ENCODE results near the gene RALGPS1.

Gene RALGPS1

DNA sequence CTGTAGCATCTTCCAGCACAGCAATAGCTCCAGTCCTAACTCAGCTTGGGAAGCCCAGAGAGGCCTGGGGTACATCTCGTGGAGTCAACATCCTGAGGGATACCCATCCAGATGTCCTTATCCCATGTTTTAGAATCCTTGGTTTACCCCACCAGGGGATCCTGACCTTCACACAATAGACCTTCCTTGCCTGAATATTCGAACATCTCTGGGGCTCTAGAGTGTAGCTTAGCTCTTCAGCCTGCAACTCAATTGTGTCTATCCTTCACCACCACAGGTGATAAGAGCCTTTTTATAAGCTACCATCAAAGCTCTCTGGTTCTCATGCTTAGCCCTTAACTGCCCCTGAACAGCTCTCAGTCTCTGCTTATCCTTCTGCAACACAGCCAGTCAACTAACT, 7.5 kb upstream of the RALGPS1 start:
- DNase-seq: no peak

DNA sequence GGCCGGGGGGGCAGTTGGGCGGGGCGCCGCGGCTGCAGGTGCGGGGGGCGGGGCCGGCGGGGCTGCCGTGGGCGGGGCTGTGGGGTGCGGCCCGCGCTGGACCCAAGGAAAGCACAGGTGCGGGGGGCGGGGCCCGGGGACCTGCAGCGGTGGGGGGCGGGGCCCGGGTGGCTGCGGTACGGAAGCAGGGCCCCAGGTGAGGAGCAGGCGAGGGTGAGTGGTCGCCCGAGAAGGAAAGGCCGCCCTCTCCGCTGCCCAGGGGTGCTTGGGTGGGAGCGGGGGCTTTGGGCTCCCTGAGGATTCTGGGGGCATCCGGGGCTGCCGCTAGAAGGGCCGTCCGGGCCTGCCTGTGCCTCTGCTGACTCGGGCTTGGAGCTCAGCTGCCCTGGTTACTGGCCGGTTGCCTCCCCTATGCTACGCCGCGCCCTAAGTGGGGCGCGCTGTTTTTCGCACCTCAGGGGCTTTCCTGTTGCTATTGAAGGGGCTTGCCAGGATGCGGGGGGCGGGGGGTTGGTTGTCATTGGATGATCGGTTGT, 767 bp downstream of the RALGPS1 start:
- DNase-seq: no peak

DNA sequence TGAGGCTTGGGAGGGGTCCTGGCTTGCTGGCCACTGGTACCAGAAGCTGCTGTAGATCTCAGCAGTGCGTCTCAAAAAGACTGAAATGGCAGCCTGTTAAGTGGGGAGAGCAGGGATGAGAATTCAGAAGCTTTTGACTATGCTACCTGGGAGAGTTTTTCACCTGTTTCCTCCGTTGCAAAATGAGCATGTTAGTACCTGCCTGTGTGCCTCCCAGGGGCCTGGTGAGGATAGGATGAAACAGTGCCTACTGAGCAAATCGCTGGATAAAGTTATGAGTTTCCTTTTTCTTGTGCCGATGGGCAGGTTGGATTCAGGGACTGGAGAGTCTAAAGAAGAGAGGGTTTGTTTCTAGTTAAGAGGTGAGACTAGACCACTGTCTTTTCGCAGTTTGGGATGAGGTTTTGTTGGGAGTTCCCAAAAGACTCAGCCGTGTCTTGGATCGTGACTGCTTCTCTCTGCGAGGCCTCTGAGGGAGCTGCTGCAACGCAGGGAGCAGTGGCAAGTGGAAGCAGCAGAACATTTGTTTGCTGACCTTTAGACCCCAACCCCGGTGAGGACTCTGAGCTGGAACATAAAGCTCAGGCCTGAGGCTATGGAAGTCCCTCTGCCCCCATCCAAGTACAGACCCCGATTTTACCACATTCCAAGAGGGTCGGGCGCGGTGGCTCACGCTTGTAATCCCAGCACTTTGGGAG, 1.4 kb downstream of the RALGPS1 start:
- no peak for DNase-seq

- DNase-seq: no peak
Observed at GRCh38 chr9:126916909-126917308, 2.3 kb downstream of the RALGPS1 start.

DNA sequence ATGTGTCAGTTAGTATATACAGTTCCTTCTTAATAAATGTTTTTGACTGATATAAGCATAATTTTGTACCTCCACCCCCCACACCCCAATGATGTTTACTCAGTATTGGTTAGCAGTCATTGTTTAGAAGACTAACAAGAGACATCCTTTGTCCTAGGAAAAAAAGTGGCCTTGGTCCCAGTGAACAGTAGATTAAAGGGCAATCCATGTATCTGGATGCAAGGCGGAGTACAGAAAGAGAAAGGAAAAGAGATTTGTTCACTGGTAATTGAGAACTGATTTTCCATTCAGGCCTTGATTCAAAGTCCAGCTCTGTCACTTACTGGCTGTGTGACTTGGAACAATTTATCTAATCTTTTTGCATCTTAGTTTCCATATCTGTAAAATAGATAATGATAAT, 4.6 kb downstream of the RALGPS1 start:
- DNase-seq: no peak

DNA sequence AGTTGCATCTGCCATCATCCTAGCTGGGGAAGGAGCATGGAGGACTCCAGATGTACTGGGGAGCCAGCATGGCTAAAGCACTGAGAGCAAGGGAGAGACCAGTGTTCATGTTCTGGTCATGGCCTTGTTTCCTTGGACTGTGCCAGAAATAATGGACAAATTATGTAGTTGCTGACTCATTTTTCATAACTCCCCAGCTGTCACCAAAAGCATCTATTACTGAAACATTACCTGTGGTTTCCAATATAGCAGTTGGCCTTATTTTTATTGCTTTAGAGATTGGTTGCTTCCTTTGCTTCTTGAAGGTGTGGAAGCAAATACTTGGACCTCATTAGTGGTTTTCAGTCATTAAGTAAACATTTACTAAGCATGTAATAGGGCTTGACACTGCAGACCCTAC, 11.3 kb downstream of the RALGPS1 start:
- DNase-seq: no peak

- no peak for DNase-seq
Observed at GRCh38 chr9:126926364-126926763, 11.8 kb downstream of the RALGPS1 start.

DNA sequence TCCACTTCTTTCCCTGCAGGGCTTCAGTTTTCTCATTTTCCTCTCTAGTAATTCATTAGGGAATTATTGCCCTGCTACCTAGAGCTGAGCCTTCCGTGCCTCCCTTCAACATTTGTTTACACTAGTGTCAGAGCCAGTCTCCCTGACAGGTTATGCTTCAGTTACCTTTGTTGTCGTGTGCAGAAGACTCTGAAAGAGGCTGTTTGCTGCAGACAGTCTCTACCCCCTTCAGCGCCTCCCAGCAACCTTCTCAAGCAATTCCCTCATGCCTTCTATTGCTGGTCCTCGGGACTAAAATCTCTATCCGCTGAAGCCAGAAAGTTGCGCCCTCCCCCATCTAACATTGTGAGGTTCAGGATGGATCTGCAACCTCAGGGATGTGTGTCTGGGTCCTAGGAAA, 12.8 kb downstream of the RALGPS1 start:
- DNase-seq: no peak

- no peak for DNase-seq
Observed at GRCh38 chr9:126932871-126933321, 18.3 kb downstream of the RALGPS1 start.

GRCh38 chr9:126933334-126933980, 18.9 kb downstream of the RALGPS1 start:
- no peak for DNase-seq

- no peak for DNase-seq
Observed at GRCh38 chr9:126934441-126934840, 19.9 kb downstream of the RALGPS1 start.

GRCh38 chr9:126935630-126936029, 21.0 kb downstream of the RALGPS1 start:
- DNase-seq: no peak

DNA sequence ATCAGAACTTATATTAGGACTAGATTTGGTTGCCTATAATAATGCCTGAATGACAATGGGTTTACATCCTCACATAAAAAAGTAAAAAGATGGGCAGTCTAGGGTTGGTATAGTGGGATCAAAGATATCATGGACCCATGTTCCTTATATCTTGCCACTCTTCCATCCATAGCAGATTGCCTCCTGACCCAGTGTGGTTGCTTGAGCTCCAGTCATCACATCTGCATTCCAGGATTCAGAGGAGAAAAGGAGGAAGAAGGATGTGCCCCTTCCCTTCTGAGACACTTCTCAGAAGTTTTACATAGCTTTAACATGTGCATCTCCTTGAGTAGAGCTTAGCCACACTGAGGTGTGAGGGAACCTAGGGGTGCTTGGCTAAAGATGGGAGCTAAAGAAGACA, 22.9 kb downstream of the RALGPS1 start:
- no peak for DNase-seq

DNA sequence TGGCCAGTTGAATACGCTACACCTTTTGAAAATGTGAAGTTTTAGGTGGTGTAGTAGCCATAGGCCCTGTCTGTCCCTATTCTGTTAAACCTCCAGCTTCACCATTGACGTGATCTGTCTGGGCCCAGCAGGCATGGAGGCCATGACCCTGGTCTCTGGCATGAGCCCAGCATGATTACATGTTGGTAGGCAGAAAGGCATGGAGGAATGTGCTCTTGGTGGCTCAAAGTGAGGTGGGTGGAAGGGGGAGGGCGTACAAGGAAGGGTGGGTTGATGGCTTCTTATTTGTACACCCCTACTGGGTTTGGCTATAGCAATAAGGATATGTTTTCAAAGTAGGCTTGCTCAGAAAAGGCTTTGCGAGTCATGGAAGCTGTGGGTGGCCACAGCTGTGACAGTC, 23.7 kb downstream of the RALGPS1 start:
- no peak for DNase-seq

- DNase-seq: no peak
Observed at GRCh38 chr9:126939821-126940221, 25.2 kb downstream of the RALGPS1 start.

DNA sequence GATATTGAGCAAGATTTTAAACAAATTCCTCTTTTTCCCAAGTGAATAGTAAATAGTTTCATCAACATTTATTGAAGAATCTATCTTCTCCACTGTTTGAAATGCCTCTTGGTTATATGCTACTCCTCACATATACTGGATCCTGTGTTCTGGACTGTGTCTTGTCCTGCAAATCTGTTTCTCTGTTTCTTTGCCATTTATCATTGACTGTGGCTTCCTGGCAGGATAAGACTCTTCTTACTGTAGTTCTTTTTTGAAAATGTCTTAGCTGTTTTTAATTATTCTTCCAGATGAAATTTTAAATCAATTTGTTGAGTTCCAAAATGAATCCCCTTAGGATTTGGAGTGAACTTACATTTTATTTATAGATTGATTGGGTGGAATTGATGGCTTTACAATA, 27.8 kb downstream of the RALGPS1 start:
- no peak for DNase-seq

DNA sequence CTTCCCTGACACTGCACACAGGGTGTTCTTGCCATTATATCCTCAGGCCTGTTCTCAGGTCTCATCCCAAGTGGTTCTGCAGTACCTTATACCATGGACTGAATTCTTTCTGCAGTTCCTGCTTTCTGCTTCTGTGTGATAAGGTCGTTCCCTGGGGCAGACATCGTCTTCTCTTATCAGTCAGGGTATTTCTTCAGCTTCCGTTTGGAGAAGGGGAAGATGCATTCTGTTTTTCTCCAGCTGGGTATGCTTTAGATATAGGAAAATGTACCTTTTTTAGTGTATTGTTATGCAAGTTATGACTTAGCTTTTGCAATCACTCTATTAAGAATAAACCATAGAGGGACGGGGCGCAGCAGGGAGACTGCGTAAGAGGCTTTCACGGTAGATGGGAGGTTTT, 31.1 kb downstream of the RALGPS1 start:
- DNase-seq: no peak

- no peak for DNase-seq
Observed at GRCh38 chr9:126947529-126947928, 32.9 kb downstream of the RALGPS1 start.

DNA sequence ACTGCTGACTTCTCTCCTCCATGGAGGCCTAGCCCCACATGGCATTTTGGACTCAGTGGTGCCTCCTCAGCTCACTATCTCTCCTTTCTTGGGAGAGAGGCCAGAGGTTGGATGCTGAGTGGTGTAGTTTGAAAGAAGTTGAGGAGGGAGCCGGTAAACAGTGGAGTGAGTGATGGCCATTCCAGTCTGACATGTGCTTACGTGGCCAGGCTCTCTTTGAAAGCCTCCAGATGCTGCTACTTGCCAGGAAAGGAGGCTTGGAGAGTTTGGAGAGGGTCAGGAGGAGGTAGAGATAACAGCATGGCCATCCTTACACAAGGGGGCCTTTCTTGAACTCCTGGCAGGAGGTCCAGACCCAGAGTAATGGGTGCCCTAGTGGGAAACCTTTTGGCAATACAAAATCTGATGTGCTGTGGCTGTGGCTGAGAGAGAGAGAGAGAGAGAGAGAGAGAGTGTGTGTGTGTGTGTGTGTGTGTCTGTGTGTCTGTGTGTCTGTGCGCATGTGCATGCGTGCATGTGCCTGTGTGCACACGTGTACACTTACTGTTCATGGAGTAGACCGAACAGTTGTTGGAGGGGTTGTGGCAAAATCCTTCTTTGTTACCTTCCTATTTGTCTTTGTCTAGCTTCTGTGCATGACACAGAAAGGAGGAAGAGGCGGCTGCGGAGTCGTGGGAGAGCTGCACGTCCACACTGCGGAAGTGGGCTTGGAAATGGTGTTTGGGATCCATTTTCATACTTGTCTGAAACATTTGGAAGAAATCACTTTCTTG, 37.8 kb downstream of the RALGPS1 start:
- no peak for DNase-seq

DNA sequence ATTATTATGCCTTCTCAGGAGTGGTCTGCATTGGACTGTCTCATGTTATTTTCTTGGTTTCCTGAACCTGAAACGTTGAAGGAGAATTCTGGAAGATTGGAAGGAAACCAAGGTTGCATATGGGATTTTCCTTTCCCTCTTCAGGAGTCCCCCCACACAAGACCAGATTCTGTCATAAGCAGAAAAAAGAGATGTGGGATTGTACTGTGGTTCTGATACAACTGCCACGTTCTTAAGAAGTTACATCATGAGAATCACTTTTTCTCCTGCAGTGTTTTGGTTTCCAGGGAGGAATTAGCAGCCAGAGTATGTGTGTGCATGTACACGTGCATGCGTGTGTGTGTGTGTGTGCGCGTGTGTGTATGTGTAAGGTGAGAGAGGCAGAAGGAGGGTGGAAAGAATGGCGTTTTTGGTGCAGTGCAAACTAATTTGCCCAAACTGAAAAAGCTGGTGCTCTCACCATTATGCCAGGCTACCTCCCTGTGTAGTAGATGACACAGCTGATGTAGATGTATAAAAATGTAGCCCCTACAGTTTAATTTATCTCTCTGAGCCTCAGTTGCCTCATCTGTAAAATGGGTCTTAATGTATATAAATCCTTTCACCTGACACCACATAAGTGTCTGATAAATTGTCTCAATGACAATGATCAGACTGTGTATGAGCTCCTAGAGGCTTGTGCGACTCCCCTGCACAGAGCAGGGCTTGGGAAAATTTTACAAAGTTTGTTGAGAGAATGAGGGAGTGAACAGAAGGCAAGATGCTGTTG, 38.6 kb downstream of the RALGPS1 start:
- no peak for DNase-seq

DNA sequence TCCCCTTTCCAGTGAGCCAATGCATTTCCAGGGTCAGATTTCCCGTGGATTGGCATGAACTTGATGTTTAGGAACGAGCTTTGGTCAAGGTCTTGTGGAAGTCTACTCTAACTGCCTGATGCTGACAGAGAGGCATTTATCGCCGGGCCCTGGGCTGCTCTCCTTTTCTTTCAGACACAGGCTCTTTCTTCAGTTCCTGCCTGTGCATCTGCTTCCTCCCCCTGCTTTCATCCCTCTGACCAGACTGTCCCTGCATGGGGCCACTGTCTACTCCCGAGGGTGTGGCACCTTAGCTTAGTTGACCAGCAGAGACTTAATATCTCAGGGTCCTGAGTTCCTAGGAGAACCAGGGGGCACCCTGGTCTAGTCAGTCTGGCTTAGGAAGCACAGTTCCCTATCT, 41.2 kb downstream of the RALGPS1 start:
- no peak for DNase-seq

DNA sequence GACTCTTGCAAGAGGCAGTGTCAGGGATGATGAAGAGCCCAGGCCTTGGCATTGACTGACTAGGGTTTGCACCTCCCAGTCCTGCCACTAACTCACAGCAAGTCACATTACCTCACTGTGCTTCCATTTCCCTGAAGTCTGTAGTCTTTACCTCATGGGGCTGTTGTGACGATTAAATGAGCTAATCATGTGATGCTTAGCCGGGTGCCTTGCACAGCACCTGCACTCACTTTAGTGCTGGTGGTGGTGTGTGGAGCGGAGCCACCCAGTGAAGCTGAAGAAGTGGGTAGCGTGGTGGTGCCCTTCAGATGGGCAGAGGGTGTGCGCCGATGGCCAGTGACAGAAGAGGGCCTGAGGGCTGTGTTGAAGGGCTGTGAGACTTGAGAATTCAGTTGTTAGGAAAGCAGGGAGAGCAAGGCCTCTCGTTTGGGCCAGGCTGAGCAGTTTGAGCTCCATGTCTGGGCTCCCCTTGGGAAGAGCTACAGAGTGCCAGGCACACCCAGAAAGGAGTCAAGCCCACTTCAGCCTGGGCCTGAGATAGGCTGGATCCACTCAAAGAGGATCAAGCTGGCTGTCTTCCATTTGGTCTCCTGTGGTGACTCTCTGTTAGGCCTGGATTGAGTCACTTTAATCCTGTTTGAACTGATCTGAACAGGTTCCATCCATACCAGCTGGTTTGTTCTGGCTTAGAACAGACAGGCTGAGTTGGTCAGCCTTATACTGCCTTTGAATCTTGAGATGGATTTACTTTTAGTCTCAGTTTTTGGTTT, 42.5 kb downstream of the RALGPS1 start:
- no peak for DNase-seq

Data from NCI-H2227 treated with DMSO at 0.1 percent for 48 hours (cell line).